H1 (cell line): Measurements from ENCODE around the gene SPOP. TPM values are rescaled to one million over a fixed set of nuclear protein-coding genes. Genes with fewer than 3 reads are reported as not detected.

ENCODE experiments used
- CTCF ChIA-PET: fragments of 300-600 bp; sonication (Branson Sonifier 250); formaldehyde crosslinking; loops from one replicate; lab custom pipeline; 2021; ENCODE audit not compliant: partially characterized antibody; lab: Charles Lee
- POLR2A ChIA-PET: fragments of 300-600 bp; sonication (Branson Sonifier 250); formaldehyde crosslinking; loops from one replicate; lab custom pipeline; 2021; ENCODE audit warnings: inconsistent platforms; ENCODE audit not compliant: partially characterized antibody; lab: Charles Lee
- DNase-seq, 2 experiments: peaks; one replicate each; pipeline versions ENCODE4 v3.0.0 to v3.0.0-alpha.2; 2010 to 2022; ENCODE audit warnings: low spot score in 2 of 2, low read depth in 1 of 2, mixed read lengths in 1 of 2
- FAIRE-seq: peaks from 2 replicates; lab custom pipeline; 2011; peaks lifted over from hg19 to GRCh38; lab: Jason Lieb, UNC
- H2AFZ ChIP-seq: 2 replicates; pipeline ENCODE4 v1.8.1; 2012; ENCODE audit warnings: low read length, inconsistent platforms
- H2AK5ac ChIP-seq: 2 replicates; pipeline ENCODE4 v1.6.1; 2013; ENCODE audit warnings: low read depth, low read length
- H2BK120ac ChIP-seq: replicated peaks from 2 replicates; pipeline ENCODE3; 2013; ENCODE audit warnings: low read depth, low read length, inconsistent platforms
- H2BK12ac ChIP-seq: 2 replicates; pipeline ENCODE4 v1.6.1; 2013; ENCODE audit warnings: low read depth, low read length
- H2BK15ac ChIP-seq: 2 replicates; pipeline ENCODE4 v1.6.1; 2013; ENCODE audit warnings: low read length
- H2BK20ac ChIP-seq: 2 replicates; pipeline ENCODE4 v1.6.1; 2013; ENCODE audit warnings: low read length
- H2BK5ac ChIP-seq: 2 replicates; pipeline ENCODE4 v1.6.1; 2013; ENCODE audit warnings: low read depth, low read length
- H3K14ac ChIP-seq: 2 replicates; pipeline ENCODE4 v1.6.1; 2013; ENCODE audit warnings: inconsistent platforms; ENCODE audit not compliant: insufficient read length
- H3K18ac ChIP-seq: 2 replicates; pipeline ENCODE4 v1.6.1; 2013; ENCODE audit warnings: low read length; ENCODE audit errors: extremely low read depth
- H3K23ac ChIP-seq: 2 replicates; pipeline ENCODE4 v1.6.1; 2013; ENCODE audit warnings: inconsistent platforms; ENCODE audit not compliant: insufficient read length
- H3K23me2 ChIP-seq: 2 replicates; pipeline ENCODE4 v1.6.1; 2013; ENCODE audit warnings: low read depth, low read length
- H3K27ac ChIP-seq: 2 replicates; pipeline ENCODE4 v1.6.1; 2011; ENCODE audit warnings: low read depth, low read length, inconsistent platforms
- H3K27me3 ChIP-seq, 4 experiments: replicated peaks in 1 of 4; 1 replicate in 1 of 4; 2 replicates in 3 of 4; pipeline versions ENCODE4 v1.6.1 to v1.8.1; 2011 to 2013; ENCODE audit warnings: low read length in 3 of 4, mild to moderate bottlenecking in 3 of 4, inconsistent platforms in 2 of 4, mixed read lengths in 2 of 4, moderate library complexity in 1 of 4; ENCODE audit not compliant: control insufficient read depth in 3 of 4, insufficient read depth in 3 of 4; ENCODE audit errors: extremely low read depth in 1 of 4
- H3K36me3 ChIP-seq, 4 experiments: 2 replicates each; pipeline versions ENCODE4 v1.6.1 to v1.8.1; 2011 to 2013; ENCODE audit warnings: mild to moderate bottlenecking in 4 of 4, low read length in 3 of 4, moderate library complexity in 2 of 4, control low read depth in 1 of 4, inconsistent platforms in 1 of 4; ENCODE audit not compliant: insufficient read depth in 4 of 4, control insufficient read depth in 2 of 4
- H3K4ac ChIP-seq: replicated peaks from 2 replicates; pipeline ENCODE3; 2013; ENCODE audit warnings: low read length, low read depth, mixed read lengths, inconsistent platforms; ENCODE audit not compliant: insufficient read length
- H3K4me1 ChIP-seq, 4 experiments: replicated peaks in 1 of 4; 1 replicate in 1 of 4; 2 replicates in 3 of 4; pipeline versions ENCODE4 v1.6.1 to v1.8.1; 2011 to 2013; ENCODE audit warnings: low read length in 3 of 4, inconsistent platforms in 2 of 4, mixed read lengths in 1 of 4; ENCODE audit not compliant: insufficient read depth in 4 of 4, control insufficient read depth in 3 of 4
- H3K4me2 ChIP-seq, 2 experiments: 2 replicates each; pipeline versions ENCODE4 v1.6.1 to v1.8.1; 2011 to 2013; ENCODE audit warnings: low read depth in 2 of 2, low read length in 2 of 2, control low read depth in 1 of 2, inconsistent platforms in 1 of 2, mild to moderate bottlenecking in 1 of 2; ENCODE audit not compliant: insufficient read depth in 1 of 2
- H3K4me3 ChIP-seq, 4 experiments: fragments of 200-600, 300-600 bp in 1 of 4; sonication (generic), shearing (Covaris generic), sonication (Bioruptor Twin) in 1 of 4; 2 replicates each; pipeline versions ENCODE4 v1.5.1 to v1.8.1; 2011 to 2016; ENCODE audit warnings: low read length in 4 of 4, low read depth in 3 of 4, control low read depth in 2 of 4, inconsistent platforms in 2 of 4, mild to moderate bottlenecking in 2 of 4, mixed read lengths in 1 of 4, moderate library complexity in 1 of 4; ENCODE audit not compliant: insufficient read depth in 2 of 4; ENCODE audit errors: extremely low read depth in 1 of 4
- H3K56ac ChIP-seq: replicated peaks from 2 replicates; pipeline ENCODE3; 2013; ENCODE audit warnings: low read depth, mild to moderate bottlenecking, mixed read lengths, low read length, inconsistent platforms; ENCODE audit not compliant: insufficient read length
- H3K79me1 ChIP-seq: 2 replicates; pipeline ENCODE4 v1.6.1; 2013; ENCODE audit warnings: low read depth, low read length, control low read depth
- H3K79me2 ChIP-seq, 2 experiments: 2 replicates each; pipeline versions ENCODE4 v1.6.1 to v1.8.1; 2012 to 2013; ENCODE audit warnings: low read length in 2 of 2, mild to moderate bottlenecking in 2 of 2, inconsistent platforms in 1 of 2; ENCODE audit not compliant: insufficient read depth in 2 of 2, control insufficient read depth in 1 of 2
- H3K9ac ChIP-seq, 4 experiments: replicated peaks in 1 of 4; 1 replicate in 1 of 4; 2 replicates in 3 of 4; pipeline versions ENCODE4 v1.6.1 to v1.8.1; 2011 to 2013; ENCODE audit warnings: low read depth in 3 of 4, low read length in 3 of 4, control low read depth in 2 of 4, mild to moderate bottlenecking in 2 of 4, moderate library complexity in 2 of 4, inconsistent platforms in 1 of 4; ENCODE audit errors: extremely low read depth in 1 of 4
- H3K9me3 ChIP-seq, 2 experiments: 2 replicates each; pipeline versions ENCODE4 v1.6.1 to v1.8.1; 2012 to 2013; ENCODE audit warnings: mild to moderate bottlenecking in 2 of 2, moderate library complexity in 2 of 2, control low read depth in 1 of 2, inconsistent platforms in 1 of 2, low read depth in 1 of 2, low read length in 1 of 2, mixed read lengths in 1 of 2; ENCODE audit not compliant: insufficient read depth in 2 of 2
- H4K20me1 ChIP-seq, 2 experiments: replicated peaks in 1 of 2; 2 replicates each; pipeline versions ENCODE3 to v1.8.1; 2011 to 2013; ENCODE audit warnings: inconsistent platforms in 2 of 2, low read length in 2 of 2, mild to moderate bottlenecking in 1 of 2; ENCODE audit not compliant: insufficient read depth in 2 of 2, control insufficient read depth in 1 of 2
- H4K5ac ChIP-seq: 2 replicates; pipeline ENCODE4 v1.6.1; 2013; ENCODE audit warnings: low read length, low read depth, mixed read lengths, inconsistent platforms; ENCODE audit not compliant: insufficient read length
- H4K8ac ChIP-seq: 2 replicates; pipeline ENCODE4 v1.8.0; 2013; ENCODE audit warnings: mild to moderate bottlenecking, moderate library complexity, low read length, inconsistent platforms; ENCODE audit not compliant: insufficient read depth; ENCODE audit errors: extremely low read depth
- H4K91ac ChIP-seq: replicated peaks from 2 replicates; pipeline ENCODE3; 2013; ENCODE audit warnings: low read length, mixed read lengths, inconsistent platforms; ENCODE audit not compliant: insufficient read length
- BCL11A ChIP-seq, 2 experiments: IDR thresholded peaks; one replicate each; pipeline ENCODE4 v1.6.1; 2011; ENCODE audit warnings: low read depth in 2 of 2, low read length in 2 of 2, mild to moderate bottlenecking in 2 of 2
- CBX5 ChIP-seq: fragments of 300-800, 300-1000 bp; sonication (generic); IDR thresholded peaks from 2 replicates; pipeline ENCODE4 v1.7.1; 2016; ENCODE audit warnings: antibody characterized with exemption, low read length, low read depth
- CEBPB ChIP-seq: IDR thresholded peaks from 2 replicates; pipeline ENCODE4 v1.6.1; 2012; ENCODE audit warnings: low read depth, low read length
- FOSL1 ChIP-seq: IDR thresholded peaks from 2 replicates; pipeline ENCODE4 v1.6.1; 2011; ENCODE audit warnings: mild to moderate bottlenecking, low read depth, low read length, moderate library complexity; ENCODE audit not compliant: insufficient read depth
- GTF2F1 ChIP-seq: IDR thresholded peaks from 2 replicates; pipeline ENCODE4 v1.6.1; 2012; ENCODE audit warnings: low read depth, low read length, improper control_type of control experiment, borderline replicate concordance
- NRF1 ChIP-seq: IDR thresholded peaks from 2 replicates; pipeline ENCODE4 v1.6.1; 2011; ENCODE audit warnings: mild to moderate bottlenecking, low read depth, low read length, improper control_type of control experiment
- POLR2A ChIP-seq, 2 experiments: IDR thresholded peaks; 1 replicate in 1 of 2; 2 replicates in 1 of 2; pipeline ENCODE4 v1.6.1; 2011; ENCODE audit warnings: low read depth in 2 of 2, low read length in 2 of 2, mild to moderate bottlenecking in 2 of 2; ENCODE audit errors: control extremely low read depth in 1 of 2
- POLR2AphosphoS5 ChIP-seq: IDR thresholded peaks from 2 replicates; pipeline ENCODE4 v1.6.1; 2011; ENCODE audit warnings: low read depth, low read length
- SIX5 ChIP-seq: IDR thresholded peaks from 2 replicates; pipeline ENCODE4 v1.6.1; 2011; ENCODE audit warnings: mild to moderate bottlenecking, low read depth, low read length
- SP4 ChIP-seq: IDR thresholded peaks from 2 replicates; pipeline ENCODE4 v1.6.1; 2012; ENCODE audit warnings: low read length, inconsistent platforms
- TAF1 ChIP-seq: IDR thresholded peaks from 2 replicates; pipeline ENCODE4 v1.6.1; 2011; ENCODE audit warnings: mild to moderate bottlenecking, low read depth, low read length
- TBP ChIP-seq: IDR thresholded peaks from 2 replicates; pipeline ENCODE4 v1.6.1; 2011; ENCODE audit warnings: low read depth, low read length, improper control_type of control experiment
- WGBS, 2 experiments: shearing (Covaris generic) in 1 of 2; methylation state at CpG; one replicate each; pipeline versions ENCODE4 v1.1.6 to v1.1.7; 2013 to 2015; ENCODE audit warnings: low lambda C conversion rate in 2 of 2, mixed read lengths in 2 of 2, inconsistent platforms in 1 of 2, low coverage in 1 of 2, missing lambda C conversion rate in 1 of 2; ENCODE audit not compliant: insufficient replicate concordance in 2 of 2, insufficient coverage in 1 of 2, insufficient read length in 1 of 2; ENCODE audit errors: extremely low coverage in 1 of 2, missing lambda C conversion rate in 1 of 2; 5-methylcytosine and 5-hydroxymethylcytosine counted together
- polyA plus RNA-seq, 7 experiments: library from polyadenylated mRNA; depleted of rRNA in 3 of 7; stranded (reverse) in 5 of 7; unstranded in 2 of 7; fragments of >200 nt in 5 of 7; fragments of 200-250 nt in 2 of 7; gene quantifications; 1 replicate in 5 of 7; 2 replicates in 1 of 7; 4 replicates in 1 of 7; pipeline versions ENCODE4 v1.2.1 to v1.2.3, GENCODE V29; 2011 to 2013; ENCODE audit warnings: missing spikeins in 2 of 7, mixed read lengths in 2 of 7
- total RNA-seq: library from RNA; stranded (reverse); fragmentation: NEBNext Ultra II Directional; extraction: Animal tissue kit (Norgen Biotek cat#: 25700); gene quantifications from 2 replicates; pipeline ENCODE4 v1.2.1, GENCODE V29; 2021
- TF ChIP-seq, protein P1 (sequence below): IDR thresholded peaks from 2 replicates; pipeline ENCODE4 v1.6.1; 2012; ENCODE audit warnings: inconsistent platforms

Gene SPOP
- total and polyA plus RNA-seq, 2 of the 8 experiments (the other 6 are each of a cell fraction or from before 2014, with no cell fraction given) = 13.3 to 25.6 TPM

DNA sequence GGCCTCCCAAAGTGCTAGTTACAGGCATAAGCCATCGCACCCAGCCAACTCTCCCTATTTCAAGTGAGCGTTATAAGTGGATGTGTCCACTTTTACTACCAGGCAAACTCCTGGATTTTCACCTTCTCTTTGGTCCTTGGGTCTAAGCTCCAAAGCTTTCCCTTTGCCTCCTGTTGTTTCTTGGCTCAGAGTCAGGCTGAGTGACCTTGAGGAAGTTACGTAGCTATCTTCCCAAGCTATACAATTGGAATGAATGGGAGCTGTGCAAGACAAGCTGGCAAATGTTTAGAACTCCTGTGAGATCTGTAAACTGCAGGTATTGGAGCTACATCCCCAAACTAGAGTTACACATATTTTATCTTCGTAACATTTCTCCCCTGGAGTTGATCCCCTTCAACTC lies 81.9 kb downstream of the SPOP start:
- FAIRE-seq (no peak), DNase-seq (no peak)
- peaks cover 0 to 2% (median under 1%) of the 10 kb centered on the region in 4 experiments; a peak in 1 of 7 replicates for H3K4me1 ChIP-seq
- ChIA-PET POLR2A (interaction anchor here (1.1 to 1.9 kb wide), 2 partner anchors 13 to 217 kb away, joined by 3 to 4 read pairs; no protein-coding TSS in a partner anchor), CTCF (interaction anchor here (0.9 to 2.8 kb wide), 8 partner anchors 11 to 99 kb away, joined by 3 to 11 read pairs (median 4); no protein-coding TSS in a partner anchor)
- H3K79me2 ChIP-seq = no peaks in the 10 kb centered on the region
- no peaks in the 10 kb centered on the region for H3K9me3 ChIP-seq
- H4K8ac ChIP-seq = no peak overlapping the region
- H4K91ac ChIP-seq = no peak overlapping the region
- H3K36me3 ChIP-seq = peaks cover 3 to 16% (median 12%) of the 10 kb centered on the region in 4 experiments; a peak in 7 of 8 replicates
- H4K5ac ChIP-seq = no peak overlapping the region
- no peak overlapping the region for H3K14ac ChIP-seq
- H2AFZ ChIP-seq = no peak overlapping the region
- H2AK5ac ChIP-seq = no peak overlapping the region
- H4K20me1 ChIP-seq = peaks cover 0 to 3% of the 10 kb centered on the region in 2 experiments
- H3K23ac ChIP-seq = no peak overlapping the region
- H2BK12ac ChIP-seq = no peak overlapping the region
- H2BK5ac ChIP-seq = no peak overlapping the region
- H3K18ac ChIP-seq = no peak overlapping the region
- TF ChIP-seq POLR2A (IDR thresholded peaks at IDR 0.05; ENCODE audit: control extremely low read depth in 1 of 2, low read depth in 2 of 2, low read length in 2 of 2) (no peak), POLR2AphosphoS5 (no peak), CBX5 (no peak), BCL11A (IDR thresholded peaks at IDR 0.05; ENCODE audit: low read depth in 2 of 2, low read length in 2 of 2) (no peak), FOSL1 (no peak), SIX5 (no peak), GTF2F1 (no peak), SP4 (no peak), CEBPB (no peak), TAF1 (no peak), NRF1 (no peak), TBP (no peak)
- TF ChIP-seq, protein P1, sequence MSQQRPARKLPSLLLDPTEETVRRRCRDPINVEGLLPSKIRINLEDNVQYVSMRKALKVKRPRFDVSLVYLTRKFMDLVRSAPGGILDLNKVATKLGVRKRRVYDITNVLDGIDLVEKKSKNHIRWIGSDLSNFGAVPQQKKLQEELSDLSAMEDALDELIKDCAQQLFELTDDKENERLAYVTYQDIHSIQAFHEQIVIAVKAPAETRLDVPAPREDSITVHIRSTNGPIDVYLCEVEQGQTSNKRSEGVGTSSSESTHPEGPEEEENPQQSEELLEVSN = no peak
- no peak overlapping the region for H3K56ac ChIP-seq
- WGBS, 2 experiments = 94% methylated on average over 4 of the region's 4 CpGs; no CpG with 5 or more reads in 1 of the 2 experiments
- no peak overlapping the region for H3K4me3 ChIP-seq
- no peak overlapping the region for H3K9ac ChIP-seq
- no peaks in the 10 kb centered on the region for H3K79me1 ChIP-seq
- no peak overlapping the region for H3K4ac ChIP-seq
- H2BK120ac ChIP-seq = no peak overlapping the region
- no peaks in the 10 kb centered on the region for H3K27me3 ChIP-seq
- no peak overlapping the region for H2BK20ac ChIP-seq
- no peaks in the 10 kb centered on the region for H3K23me2 ChIP-seq
- no peak overlapping the region for H3K27ac ChIP-seq
- no peak overlapping the region for H3K4me2 ChIP-seq
- H2BK15ac ChIP-seq = no peak overlapping the region
